ENCODE measurements around the gene PIGW. TPM values are rescaled to one million over a fixed set of nuclear protein-coding genes. Genes with fewer than 3 reads are reported as not detected.
A peak's percentile ranks its signal among the peaks of the same experiment; 100 is the strongest.

The PIGW gene
- total RNA-seq, 1 experiment from 2014 or later, result 21.7 TPM

DNA sequence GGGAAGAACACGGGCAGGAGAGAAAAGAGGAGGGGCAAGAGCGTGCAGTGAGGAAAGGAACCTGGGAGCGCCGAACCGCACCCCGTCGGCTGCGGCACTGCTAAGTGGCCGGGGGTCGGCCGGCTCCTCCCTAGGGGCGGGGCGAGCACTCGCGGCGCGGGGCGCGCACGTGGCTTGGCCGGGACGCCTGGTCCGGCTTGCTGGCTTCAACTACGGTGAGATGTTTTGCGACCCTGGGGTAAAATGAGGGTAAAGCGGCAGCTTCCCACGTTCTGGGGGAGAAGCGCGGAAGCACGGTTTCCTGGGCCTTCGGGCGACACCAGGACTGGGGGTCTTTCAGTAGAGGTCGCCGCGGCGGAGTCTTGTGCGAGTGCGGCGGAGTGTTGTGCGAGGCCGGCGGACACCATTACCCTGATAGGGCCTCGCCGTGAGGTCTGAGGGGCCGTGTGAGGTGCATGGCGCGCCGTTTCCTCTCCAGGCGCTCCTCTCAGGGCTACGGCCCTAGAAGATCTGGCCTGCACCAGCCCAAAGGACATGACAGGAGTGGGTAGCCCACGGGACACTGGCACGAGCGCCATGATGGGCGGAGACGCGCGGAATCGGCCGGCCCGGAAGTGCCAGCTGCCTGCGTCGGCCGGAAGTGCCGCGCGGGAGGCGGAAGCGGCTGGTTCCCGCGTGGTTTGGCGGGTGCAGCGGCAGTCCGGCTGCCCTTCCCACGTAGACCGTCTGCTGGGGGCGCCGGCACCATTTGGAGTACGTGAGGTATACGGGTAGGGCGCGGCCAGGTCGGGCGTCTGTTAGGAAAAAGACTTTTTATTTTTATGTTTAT is at the start of gene PIGW, which contains the start of gene MYO19 (continued):
- TF ChIP-seq, protein P1, sequence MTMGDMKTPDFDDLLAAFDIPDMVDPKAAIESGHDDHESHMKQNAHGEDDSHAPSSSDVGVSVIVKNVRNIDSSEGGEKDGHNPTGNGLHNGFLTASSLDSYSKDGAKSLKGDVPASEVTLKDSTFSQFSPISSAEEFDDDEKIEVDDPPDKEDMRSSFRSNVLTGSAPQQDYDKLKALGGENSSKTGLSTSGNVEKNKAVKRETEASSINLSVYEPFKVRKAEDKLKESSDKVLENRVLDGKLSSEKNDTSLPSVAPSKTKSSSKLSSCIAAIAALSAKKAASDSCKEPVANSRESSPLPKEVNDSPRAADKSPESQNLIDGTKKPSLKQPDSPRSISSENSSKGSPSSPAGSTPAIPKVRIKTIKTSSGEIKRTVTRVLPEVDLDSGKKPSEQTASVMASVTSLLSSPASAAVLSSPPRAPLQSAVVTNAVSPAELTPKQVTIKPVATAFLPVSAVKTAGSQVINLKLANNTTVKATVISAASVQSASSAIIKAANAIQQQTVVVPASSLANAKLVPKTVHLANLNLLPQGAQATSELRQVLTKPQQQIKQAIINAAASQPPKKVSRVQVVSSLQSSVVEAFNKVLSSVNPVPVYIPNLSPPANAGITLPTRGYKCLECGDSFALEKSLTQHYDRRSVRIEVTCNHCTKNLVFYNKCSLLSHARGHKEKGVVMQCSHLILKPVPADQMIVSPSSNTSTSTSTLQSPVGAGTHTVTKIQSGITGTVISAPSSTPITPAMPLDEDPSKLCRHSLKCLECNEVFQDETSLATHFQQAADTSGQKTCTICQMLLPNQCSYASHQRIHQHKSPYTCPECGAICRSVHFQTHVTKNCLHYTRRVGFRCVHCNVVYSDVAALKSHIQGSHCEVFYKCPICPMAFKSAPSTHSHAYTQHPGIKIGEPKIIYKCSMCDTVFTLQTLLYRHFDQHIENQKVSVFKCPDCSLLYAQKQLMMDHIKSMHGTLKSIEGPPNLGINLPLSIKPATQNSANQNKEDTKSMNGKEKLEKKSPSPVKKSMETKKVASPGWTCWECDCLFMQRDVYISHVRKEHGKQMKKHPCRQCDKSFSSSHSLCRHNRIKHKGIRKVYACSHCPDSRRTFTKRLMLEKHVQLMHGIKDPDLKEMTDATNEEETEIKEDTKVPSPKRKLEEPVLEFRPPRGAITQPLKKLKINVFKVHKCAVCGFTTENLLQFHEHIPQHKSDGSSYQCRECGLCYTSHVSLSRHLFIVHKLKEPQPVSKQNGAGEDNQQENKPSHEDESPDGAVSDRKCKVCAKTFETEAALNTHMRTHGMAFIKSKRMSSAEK (CRISPR knock-in tag; IDR thresholded peaks at IDR 0.05; ENCODE audit: borderline replicate concordance), result no peak
- TF ChIP-seq NFE2L1 (CRISPR knock-in tag; IDR thresholded peaks at IDR 0.05), result peak; percentile 82
- TF ChIP-seq SOX15 (CRISPR knock-in tag; IDR thresholded peaks at IDR 0.05), result no peak
- TF ChIP-seq, protein P2, sequence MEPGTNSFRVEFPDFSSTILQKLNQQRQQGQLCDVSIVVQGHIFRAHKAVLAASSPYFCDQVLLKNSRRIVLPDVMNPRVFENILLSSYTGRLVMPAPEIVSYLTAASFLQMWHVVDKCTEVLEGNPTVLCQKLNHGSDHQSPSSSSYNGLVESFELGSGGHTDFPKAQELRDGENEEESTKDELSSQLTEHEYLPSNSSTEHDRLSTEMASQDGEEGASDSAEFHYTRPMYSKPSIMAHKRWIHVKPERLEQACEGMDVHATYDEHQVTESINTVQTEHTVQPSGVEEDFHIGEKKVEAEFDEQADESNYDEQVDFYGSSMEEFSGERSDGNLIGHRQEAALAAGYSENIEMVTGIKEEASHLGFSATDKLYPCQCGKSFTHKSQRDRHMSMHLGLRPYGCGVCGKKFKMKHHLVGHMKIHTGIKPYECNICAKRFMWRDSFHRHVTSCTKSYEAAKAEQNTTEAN (CRISPR knock-in tag; IDR thresholded peaks at IDR 0.05), result peak; percentile 90
- peak; percentile 84 for TF ChIP-seq ETV6 (CRISPR knock-in tag; IDR thresholded peaks at IDR 0.05)
- TF ChIP-seq ZBTB21 (CRISPR knock-in tag; IDR thresholded peaks at IDR 0.05; ENCODE audit: borderline replicate concordance), result 0 out of 2 replicates have a peak, but pooled peaks have one; percentile 57
- 0 out of 2 replicates have a peak, but pooled peaks have one; percentile 17 for TF ChIP-seq ZNF416 (CRISPR knock-in tag; IDR thresholded peaks at IDR 0.05)
- peak; percentile 75 for TF ChIP-seq FOXK1 (CRISPR knock-in tag; IDR thresholded peaks at IDR 0.05)
- TF ChIP-seq ELF4 (CRISPR knock-in tag; IDR thresholded peaks at IDR 0.05; ENCODE audit: low read depth), result 0 out of 2 replicates have a peak, but pooled peaks have one; percentile 17
- TF ChIP-seq, protein P3, sequence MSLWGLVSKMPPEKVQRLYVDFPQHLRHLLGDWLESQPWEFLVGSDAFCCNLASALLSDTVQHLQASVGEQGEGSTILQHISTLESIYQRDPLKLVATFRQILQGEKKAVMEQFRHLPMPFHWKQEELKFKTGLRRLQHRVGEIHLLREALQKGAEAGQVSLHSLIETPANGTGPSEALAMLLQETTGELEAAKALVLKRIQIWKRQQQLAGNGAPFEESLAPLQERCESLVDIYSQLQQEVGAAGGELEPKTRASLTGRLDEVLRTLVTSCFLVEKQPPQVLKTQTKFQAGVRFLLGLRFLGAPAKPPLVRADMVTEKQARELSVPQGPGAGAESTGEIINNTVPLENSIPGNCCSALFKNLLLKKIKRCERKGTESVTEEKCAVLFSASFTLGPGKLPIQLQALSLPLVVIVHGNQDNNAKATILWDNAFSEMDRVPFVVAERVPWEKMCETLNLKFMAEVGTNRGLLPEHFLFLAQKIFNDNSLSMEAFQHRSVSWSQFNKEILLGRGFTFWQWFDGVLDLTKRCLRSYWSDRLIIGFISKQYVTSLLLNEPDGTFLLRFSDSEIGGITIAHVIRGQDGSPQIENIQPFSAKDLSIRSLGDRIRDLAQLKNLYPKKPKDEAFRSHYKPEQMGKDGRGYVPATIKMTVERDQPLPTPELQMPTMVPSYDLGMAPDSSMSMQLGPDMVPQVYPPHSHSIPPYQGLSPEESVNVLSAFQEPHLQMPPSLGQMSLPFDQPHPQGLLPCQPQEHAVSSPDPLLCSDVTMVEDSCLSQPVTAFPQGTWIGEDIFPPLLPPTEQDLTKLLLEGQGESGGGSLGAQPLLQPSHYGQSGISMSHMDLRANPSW (CRISPR knock-in tag; conservative IDR thresholded peaks at IDR 0.05; ENCODE audit: low read depth), result no peak
- peak; percentile 15; the same call in 1 of the 2 replicates for TF ChIP-seq CBFB (CRISPR knock-in tag; IDR thresholded peaks at IDR 0.05; ENCODE audit: low read depth)
- TF ChIP-seq SMAD4 (CRISPR knock-in tag; IDR thresholded peaks at IDR 0.05), result 0 out of 2 replicates have a peak, but pooled peaks have one; percentile 18
- TF ChIP-seq ZNF263 (CRISPR knock-in tag; IDR thresholded peaks at IDR 0.05; ENCODE audit: low read depth), result no peak
- no peak for TF ChIP-seq ATF1 (CRISPR knock-in tag; IDR thresholded peaks at IDR 0.05)
- peak; percentile 87 for TF ChIP-seq FOXP1 (CRISPR knock-in tag; IDR thresholded peaks at IDR 0.05; ENCODE audit: borderline replicate concordance)
- TF ChIP-seq, protein P4, sequence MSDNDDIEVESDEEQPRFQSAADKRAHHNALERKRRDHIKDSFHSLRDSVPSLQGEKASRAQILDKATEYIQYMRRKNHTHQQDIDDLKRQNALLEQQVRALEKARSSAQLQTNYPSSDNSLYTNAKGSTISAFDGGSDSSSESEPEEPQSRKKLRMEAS (CRISPR knock-in tag; IDR thresholded peaks at IDR 0.05), result peak; percentile 98
- TF ChIP-seq TEAD4 (CRISPR knock-in tag; IDR thresholded peaks at IDR 0.05), result 0 out of 2 replicates have a peak, but pooled peaks have one; percentile 35
- peak; percentile 73 for TF ChIP-seq SMAD3 (CRISPR knock-in tag; IDR thresholded peaks at IDR 0.05; ENCODE audit: borderline replicate concordance)
- TF ChIP-seq, protein P5, sequence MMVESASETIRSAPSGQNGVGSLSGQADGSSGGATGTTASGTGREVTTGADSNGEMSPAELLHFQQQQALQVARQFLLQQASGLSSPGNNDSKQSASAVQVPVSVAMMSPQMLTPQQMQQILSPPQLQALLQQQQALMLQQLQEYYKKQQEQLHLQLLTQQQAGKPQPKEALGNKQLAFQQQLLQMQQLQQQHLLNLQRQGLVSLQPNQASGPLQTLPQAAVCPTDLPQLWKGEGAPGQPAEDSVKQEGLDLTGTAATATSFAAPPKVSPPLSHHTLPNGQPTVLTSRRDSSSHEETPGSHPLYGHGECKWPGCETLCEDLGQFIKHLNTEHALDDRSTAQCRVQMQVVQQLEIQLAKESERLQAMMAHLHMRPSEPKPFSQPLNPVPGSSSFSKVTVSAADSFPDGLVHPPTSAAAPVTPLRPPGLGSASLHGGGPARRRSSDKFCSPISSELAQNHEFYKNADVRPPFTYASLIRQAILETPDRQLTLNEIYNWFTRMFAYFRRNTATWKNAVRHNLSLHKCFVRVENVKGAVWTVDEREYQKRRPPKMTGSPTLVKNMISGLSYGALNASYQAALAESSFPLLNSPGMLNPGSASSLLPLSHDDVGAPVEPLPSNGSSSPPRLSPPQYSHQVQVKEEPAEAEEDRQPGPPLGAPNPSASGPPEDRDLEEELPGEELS (CRISPR knock-in tag; IDR thresholded peaks at IDR 0.05), result peak; percentile 84; the same call in 1 of the 2 replicates
- TF ChIP-seq, protein P6, sequence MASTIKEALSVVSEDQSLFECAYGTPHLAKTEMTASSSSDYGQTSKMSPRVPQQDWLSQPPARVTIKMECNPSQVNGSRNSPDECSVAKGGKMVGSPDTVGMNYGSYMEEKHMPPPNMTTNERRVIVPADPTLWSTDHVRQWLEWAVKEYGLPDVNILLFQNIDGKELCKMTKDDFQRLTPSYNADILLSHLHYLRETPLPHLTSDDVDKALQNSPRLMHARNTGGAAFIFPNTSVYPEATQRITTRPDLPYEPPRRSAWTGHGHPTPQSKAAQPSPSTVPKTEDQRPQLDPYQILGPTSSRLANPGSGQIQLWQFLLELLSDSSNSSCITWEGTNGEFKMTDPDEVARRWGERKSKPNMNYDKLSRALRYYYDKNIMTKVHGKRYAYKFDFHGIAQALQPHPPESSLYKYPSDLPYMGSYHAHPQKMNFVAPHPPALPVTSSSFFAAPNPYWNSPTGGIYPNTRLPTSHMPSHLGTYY (CRISPR knock-in tag; IDR thresholded peaks at IDR 0.05), result no peak
- TF ChIP-seq TEAD1 (CRISPR knock-in tag; IDR thresholded peaks at IDR 0.05), result peak; percentile 62; the same call in 1 of the 2 replicates
- TF ChIP-seq, protein P7, sequence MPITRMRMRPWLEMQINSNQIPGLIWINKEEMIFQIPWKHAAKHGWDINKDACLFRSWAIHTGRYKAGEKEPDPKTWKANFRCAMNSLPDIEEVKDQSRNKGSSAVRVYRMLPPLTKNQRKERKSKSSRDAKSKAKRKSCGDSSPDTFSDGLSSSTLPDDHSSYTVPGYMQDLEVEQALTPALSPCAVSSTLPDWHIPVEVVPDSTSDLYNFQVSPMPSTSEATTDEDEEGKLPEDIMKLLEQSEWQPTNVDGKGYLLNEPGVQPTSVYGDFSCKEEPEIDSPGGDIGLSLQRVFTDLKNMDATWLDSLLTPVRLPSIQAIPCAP (CRISPR knock-in tag; IDR thresholded peaks at IDR 0.05), result 0 out of 2 replicates have a peak, but pooled peaks have one; percentile 6

All from WTC11 (cell line).